G401 (cell line): Measurements from ENCODE around the gene UNC13C. TPM values are rescaled to one million over a fixed set of nuclear protein-coding genes. Genes with fewer than 3 reads are reported as not detected.

ENCODE experiments used
- DNase-seq: peaks from one replicate; pipeline ENCODE4 v3.0.0-alpha.2; 2015; ENCODE audit warnings: low spot score
- in situ Hi-C: cut with HindIII; loops from 2 replicates; pipeline ENCODE4 v1.10.0; 2016; ENCODE audit warnings: low sequenced_read_pairs, mixed read lengths
- total RNA-seq: library from RNA; depleted of rRNA; stranded (reverse); fragments of >200 nt; shearing (Covaris generic); gene quantifications from 2 replicates; pipeline ENCODE4 v1.2.3, GENCODE V29; 2014

UNC13C gene
- total RNA-seq, 1 experiment from 2014 or later: not detected

DNA sequence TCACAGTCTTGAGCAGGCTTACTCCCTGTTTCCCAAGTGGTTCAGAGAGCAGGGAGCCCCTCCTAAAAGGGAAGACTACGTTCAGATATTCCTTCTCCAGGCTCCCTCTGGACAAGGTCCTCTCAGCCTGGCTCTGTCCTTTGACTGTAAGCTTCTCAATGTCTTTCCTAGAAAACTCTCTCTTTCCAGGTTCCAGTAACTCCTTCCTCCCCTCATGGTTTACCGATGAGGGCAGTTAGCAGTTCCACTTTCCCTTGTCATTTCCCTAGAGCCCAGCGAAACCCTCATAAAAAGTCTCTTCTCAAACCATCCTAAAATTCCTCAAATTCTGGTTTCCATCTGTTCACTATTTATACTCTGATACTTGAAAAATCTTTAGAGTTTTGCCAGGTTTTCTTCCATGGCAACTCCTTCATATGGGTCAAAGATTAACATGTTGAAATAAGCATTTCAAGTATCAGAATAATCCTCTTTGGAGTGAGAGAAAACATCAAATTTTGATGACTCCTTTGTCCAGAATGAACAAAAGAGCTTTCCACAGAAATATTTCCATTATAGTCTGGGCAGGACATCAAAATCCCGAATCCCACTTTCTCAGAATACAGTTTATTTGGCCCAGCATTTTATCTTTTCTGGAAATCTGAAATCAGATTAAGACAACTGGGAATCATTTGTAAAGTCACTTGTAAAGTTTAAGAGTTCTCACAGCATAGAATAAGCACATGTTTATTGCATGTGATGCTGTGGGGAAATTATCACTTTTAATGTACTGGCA lies 599.4 kb downstream of the UNC13C start:
- in situ Hi-C loops: no loop called here
- no peak for DNase-seq

DNA sequence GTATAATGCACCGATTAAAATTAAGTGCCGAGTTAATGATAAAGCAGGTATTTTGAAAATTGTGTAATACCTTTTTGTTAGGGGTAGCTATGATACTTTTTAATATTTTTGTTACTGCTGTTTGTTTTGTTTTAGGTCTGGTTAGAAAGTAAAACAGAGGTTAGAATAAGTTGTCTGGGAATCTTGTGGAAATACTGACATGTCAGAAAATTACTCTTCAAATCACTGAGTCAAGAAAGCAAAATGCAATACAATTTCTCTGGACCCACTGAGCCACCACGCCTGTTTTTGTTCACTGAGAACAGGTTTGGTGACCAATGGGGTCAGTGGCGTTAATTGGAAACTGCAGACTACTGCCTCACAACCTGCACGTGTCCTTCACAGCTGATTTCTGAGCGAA lies 601.6 kb downstream of the UNC13C start:
- DNase-seq: no peak
- in situ Hi-C loops: no loop called here

DNA sequence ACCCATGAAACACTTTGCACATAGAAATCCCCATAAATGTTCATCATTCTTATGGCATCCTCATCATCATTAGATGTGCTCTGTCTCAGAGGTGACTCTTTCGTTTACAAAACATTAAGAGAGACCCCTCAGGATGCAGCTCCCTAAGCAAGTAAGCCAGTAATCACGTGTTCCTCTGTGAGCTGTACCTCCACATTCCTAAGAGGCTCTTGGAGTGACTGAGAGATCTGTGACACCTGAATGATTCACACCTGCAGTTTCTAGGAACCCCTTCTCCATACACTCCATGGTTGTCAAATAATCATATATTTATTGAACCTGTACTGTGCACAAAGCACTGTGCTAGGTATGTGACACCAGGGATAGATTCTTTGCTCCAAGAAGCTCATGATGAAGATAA lies 602.4 kb downstream of the UNC13C start:
- DNase-seq: no peak
- in situ Hi-C loops: no loop called here

DNA sequence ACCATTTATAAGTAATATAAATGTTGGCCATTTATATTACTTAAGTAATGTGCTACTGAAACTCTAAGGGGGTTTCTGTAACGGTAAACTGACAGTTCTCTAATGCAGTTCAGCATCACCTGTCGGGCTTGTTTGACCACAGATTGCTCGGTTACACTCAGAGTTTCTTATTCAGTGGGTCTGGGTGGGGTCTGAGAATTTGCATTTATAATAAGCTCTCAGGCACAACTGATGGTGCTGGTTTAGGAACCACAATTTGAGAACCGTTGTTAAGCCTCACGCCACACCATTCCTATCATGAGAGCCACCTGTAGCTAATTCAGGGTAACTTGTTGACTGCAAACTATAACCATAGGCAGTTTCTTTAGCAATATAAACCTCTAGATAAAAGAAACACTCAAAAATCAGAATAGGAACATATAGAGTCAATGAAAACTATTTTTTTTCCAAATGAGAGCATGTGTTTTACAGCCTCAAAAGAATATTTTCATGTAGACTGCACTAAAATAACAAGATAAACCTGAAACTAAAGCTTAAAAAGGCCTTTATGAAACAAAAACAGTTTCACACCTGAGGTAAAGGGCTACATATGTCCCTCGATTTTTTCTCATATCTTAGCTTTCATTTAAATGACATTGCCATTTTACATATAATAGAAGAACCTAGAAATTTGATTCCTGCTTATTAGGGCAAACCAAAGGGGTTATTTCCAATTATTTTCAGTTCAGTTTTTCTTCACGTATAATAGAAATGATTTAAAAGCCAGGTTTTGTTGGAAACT lies 604.8 kb downstream of the UNC13C start:
- no peak for DNase-seq
- in situ Hi-C loops: no loop called here

DNA sequence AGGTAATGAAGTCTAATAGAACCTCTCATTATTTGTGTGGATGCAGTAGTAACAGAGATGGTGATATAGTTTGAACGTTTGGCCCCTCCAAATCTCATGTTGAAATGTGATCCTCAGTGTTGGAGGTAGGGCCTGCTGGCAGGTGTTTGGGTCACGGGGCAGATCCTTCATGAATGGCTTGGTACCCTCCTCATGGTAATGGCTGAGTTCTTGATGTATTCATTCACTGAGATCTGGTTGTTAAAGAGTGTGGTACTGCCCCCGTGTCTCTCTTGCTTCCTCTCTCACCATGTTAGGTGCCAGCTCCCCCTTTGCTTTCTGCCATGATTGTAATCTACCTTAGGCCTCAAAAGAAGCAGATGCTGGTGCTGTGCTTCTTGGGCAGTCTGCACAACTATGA lies 606.8 kb downstream of the UNC13C start:
- in situ Hi-C loops: no loop called here
- DNase-seq: no peak

DNA sequence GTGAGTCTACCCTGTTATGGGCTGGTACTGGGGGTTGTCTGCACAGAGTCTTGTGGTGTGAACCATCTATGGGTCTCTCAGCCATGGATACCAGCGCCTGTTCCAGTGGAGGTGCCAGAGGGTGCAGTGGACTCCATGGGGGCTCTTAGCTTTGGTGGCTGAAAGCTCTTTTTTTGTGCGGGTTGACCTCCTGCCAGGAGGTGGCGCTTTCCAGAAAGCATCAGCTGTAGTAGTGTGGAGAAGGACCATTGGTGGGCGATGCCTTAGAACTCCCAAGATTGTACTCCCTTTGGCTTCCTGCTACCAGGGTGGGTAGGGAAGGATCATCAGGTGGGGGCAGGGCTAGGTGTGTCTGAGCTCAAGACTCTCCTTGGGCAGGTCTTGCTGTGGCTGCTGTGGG lies 615.9 kb downstream of the UNC13C start:
- in situ Hi-C loops: no loop called here
- no peak for DNase-seq

DNA sequence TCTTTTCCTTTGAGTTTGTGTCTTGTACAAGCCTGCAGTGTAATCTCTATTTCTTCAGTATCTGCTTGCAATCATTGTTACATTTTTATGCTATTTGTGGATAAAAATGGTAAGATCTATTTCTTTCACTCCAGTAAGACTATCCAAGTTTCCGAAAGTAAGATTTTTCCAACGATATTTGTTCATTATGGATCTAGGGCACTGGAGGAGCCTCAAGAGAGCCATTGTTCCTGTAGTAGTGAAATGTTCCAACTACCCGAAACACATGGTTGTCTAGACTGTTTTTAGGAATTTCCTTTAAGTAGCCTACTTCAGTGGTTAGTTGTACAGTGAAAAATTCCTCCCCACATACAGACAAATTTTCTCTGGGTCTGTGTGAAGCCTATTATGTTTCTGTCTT lies 621.1 kb downstream of the UNC13C start:
- in situ Hi-C loops: no loop called here
- DNase-seq: no peak

DNA sequence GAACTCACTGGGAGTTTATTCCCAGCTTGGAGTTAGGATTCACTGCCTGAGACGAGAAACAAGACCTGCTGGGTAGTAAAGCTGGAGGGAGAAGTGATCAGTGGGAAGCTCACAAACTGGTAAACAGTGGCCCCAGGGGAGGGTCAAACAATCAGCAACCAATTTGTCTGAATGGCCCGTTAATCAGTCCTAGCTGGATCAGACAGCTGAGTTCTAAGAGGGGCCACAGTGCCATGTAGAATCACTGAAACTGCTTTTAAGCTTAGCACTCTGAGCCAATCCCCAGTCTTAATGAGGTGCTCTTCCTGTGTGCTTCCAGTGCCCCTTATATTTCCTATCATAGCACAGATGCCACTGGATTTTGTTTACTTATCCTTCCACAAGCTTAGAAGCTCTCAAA lies 626.8 kb downstream of the UNC13C start:
- no peak for DNase-seq
- in situ Hi-C loops: no loop called here

DNA sequence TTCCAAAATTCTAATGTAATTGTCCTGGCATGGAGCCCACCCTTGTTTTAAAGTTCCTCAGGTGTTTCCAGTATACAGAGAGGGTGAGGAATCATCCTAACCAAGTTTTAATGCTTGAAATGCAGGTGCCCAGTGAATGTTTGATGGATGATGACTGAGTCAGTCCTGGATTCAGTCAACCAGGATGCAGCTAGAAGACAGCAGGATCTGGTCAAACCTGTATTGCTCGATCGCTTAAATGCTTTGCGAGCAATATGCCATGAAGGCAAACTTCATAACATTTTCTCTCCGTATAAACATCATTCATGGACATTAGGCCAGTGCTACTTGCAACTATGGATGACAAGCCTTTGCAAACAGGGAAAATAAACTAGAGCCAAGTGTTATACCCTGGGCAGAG lies 627.3 kb downstream of the UNC13C start:
- DNase-seq: no peak
- in situ Hi-C loops: no loop called here

DNA sequence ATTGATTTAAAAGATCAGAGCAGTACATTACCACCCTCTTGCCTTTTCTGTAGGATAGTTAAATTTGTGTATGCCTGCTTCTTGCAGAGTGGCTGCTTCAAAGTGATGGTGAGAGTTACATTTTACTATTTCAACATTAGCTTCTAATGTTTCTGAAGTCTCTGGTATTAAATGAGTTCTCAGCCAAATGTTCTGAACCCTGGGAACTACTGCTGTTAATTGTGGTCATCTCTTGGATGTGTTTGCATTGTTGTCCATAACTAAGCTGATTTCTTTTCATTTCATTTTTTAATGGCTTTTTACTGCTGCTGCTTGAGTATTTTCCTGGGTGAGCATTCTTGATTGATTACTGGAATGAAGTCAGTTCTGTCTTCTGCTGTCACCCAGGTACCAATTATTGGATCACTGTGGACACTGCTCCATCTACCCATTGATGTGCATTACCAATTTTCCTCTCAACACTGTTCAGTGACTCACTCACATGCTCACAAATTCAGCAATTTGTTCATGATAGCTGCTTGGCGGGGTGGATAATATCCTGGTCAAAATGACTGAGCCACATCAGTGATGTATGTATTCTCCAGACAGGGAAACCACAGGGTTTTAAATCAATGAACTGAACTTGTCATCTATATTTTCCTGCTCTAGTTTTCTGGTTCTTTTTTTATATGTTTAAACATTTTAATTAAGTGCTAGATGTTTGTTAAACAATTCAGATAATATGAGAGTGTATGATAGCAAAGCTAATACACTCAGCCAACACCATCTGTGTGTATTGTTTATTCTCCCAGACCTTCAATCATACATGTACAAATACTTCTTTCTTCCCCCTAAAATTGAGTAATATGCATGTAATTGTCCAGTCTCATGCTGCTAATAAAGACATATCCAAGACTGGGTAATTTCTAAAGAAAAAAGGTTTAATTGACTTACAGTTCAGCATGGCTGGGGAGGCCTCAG lies 630.9 kb downstream of the UNC13C start:
- DNase-seq: no peak
- in situ Hi-C loops: no loop called here

DNA sequence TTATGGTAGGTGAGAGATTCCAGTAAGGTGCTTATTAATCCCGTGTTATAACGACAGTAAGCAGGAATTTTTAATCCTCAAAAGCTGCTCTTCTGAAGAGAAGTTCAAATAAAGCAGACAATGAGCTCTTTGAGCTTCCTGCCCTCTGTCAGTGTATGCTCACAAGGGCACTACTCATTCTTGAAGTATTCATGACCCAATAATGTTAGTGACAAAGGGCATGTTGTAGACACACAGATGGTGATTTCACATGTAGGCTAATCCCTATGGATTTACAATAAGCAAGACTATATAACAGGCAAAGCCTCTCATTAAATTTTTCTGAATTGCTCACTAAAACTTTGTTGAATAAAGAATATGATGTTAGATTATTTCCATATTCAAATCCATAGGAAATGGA lies 639.9 kb downstream of the UNC13C start:
- in situ Hi-C loops: no loop called here
- no peak for DNase-seq

DNA sequence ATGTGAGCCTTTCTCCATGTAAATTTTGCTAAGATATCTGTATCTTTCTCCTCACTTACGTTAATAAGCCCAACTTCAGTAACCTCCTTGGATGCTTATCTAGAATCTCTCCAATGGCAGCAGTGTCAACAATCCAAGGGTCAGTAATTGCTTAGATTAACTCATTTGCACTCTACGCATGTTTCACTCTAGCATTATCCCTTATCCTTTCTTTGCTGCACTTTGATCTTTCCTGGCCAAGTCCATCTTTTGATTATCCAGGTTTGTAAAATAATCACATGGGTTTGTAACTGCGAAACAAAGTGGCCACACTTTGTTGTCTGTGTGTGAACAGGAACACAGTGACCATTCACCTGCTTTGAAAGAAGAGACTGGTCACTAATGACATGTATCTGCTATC lies 640.9 kb downstream of the UNC13C start:
- in situ Hi-C loops: no loop called here
- no peak for DNase-seq

DNA sequence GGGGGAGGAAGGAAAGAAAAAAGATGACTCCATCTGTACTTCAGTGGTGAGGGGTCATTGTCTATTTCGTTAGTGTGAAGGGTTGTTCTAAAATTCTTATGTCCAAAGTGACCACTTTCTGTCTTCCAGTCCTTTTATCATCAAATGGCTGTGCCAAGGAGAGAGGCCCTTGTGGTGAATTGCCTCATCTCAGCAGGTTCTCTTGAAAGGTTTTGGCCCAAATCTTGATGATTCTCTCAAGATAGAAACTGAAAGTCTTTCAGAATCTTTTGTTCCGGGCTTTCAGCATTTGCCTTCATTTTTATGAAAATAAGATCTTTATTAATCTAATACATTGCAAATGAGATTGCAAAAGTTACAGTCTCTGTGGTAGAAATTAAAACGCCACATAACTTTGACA lies 642.7 kb downstream of the UNC13C start:
- DNase-seq: no peak
- in situ Hi-C loops: no loop called here

DNA sequence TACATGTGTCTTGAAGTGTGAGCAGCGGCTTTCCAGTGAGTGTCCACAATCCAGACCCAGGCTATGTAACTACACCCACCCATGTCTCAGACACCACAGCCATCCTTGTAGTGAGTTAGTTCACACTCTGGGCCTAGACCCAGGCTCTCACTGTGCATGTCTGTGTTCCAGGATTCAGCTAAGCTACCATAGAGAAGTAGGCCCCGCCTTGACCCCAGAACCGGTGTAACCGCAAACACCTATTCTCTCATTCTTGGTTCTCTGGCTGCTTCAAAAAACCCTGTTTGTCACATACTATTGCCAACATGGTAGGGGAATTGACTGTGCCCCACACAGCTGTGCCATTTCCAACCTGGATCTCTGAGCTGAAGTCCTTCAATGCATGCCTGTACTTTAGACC lies 657.9 kb downstream of the UNC13C start:
- in situ Hi-C loops: no loop called here
- DNase-seq: no peak

DNA sequence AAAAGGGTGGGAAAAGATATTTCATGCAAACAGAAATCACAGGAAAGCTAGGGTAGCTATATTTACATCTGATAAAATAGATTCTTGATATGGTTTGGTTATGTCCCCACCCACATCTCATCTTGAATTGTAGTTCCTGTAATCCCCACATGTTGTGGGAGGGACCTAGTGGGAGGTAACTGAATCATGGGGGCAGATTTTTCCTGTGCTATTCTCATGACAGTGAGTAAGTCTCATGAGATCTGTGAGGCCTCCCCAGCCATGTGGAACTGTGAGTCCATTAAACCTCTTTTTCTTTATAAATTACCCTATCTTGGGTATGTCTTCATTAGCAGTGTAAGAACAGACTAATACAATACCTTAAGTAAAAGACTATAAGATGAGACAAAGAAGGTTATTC lies 660.4 kb downstream of the UNC13C start:
- in situ Hi-C loops: no loop called here
- DNase-seq: no peak

DNA sequence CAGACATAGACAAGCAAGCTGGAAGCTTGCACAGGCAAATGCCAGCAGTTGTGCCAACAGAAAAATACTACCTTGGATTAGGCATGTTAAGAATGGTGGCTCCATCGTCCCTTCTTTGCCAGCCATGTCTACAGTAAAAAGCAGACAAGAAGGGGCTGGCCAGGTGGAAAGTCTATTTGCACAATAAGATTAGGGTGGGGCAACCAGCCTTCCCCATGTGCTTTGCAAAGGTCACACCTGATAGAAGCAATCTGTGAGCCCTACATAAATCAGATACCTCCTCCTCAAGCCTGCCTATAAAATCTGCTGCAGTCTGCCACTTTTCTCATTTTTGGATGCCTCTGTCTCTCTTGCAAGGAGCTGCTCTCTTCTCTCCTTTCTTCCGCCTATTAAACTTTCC lies 662.6 kb downstream of the UNC13C start:
- DNase-seq: no peak
- in situ Hi-C loops: no loop called here

DNA sequence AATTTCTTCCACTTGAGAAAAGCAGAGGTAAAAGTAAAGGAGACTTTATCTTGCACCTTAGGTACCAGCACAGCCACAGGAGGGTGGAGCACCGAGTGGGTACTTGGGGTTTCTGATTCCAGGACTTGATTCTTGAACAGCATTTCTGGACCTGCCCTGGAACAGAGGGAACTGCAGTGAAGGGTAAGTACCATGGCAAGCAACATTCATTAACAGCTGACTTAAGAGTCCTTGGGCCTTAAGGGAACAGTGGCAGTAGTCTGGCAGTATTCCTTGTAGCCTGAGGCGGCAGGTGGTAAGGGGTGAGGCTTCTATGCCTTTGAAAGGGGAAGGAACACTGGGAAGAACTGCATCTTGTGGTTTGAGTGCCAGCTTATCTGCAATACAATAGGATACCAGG lies 666.6 kb downstream of the UNC13C start:
- in situ Hi-C loops: no loop called here
- no peak for DNase-seq

DNA sequence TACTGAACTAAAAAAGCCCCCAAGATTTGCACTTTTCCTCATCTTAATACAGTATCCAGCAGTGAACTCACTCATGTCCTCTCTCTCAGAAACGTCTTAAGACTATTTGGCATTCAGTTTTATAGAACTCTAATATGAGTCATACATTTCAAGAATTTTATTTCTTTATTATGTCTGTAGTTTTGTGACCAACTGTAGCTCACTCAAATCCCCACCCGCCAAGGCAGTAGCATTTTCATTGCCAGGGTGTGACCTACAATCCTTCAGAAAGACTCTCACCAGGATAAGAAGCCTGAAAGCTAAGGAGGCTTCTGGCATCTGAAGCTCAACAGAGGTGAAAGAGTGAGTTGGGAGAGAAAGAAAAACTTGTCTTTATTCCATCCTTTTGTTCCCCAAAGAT lies 681.4 kb downstream of the UNC13C start:
- no peak for DNase-seq
- in situ Hi-C loops: no loop called here

DNA sequence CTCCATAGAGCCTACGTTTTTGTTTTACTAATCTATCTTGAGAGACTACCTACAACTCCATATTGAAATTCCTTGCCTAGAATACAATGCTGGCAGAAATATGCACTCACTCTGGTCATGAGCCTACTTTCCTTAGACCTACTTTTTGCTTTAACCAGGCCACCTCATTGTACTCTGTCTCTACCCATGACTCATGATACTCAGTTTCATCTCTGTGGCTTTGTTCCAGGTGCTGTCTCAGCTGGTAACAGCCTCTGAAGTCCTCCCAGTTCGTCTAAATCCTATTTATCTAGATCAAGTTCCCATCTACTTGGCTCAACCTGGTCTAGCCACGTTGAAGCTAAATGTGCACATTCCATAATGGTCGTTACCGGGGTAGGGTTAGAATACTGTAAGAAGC lies 682.1 kb downstream of the UNC13C start:
- in situ Hi-C loops: no loop called here
- DNase-seq: no peak

DNA sequence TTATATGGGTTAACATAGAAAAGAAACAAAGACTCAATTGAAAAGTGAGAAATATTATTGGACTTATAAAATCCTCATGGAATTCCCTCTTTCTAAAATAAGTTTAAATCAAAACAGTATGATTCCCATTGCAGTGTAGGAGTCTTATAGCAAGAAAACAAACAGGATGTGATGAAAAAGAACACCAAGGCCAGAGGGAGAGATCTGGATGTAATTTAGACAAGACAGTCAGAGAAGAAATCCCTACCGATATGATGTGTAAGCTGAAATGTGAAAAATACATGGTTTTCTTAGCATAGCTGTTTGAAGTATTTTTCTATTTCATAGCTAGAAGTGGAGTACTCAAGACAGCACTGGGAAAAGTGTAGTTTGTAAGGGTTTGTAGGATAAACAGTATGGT lies 697.0 kb downstream of the UNC13C start:
- DNase-seq: no peak
- in situ Hi-C loops: no loop called here
